Measurements from ENCODE around the gene ZNF200.
"Not testable (repeated sequence)": the region's sequence is repeated elsewhere in the genome, so short reads cannot be mapped to it uniquely, and the experiment has no call there.

Gene ZNF200

DNA sequence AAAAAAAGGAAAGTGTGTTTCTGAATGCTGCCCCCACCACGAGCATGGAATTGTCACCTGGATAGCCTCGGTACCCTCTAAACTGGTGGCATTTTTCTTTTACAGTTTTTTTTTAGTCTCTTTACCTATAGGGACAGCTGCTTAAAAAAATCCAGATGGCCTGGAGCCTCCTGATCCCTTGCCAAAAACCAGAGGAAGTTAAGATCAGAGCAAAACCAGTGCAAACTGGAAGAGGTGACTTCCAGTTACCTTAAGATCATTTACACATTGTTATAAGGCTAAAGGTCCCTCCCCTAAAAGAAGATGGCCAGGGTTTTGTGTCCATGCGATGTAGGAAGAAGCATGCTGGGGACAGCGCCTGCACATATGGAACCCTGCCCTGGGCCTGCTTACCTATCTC, 18.0 kb upstream of the ZNF200 start:
- DNase-seq: no peak

DNA sequence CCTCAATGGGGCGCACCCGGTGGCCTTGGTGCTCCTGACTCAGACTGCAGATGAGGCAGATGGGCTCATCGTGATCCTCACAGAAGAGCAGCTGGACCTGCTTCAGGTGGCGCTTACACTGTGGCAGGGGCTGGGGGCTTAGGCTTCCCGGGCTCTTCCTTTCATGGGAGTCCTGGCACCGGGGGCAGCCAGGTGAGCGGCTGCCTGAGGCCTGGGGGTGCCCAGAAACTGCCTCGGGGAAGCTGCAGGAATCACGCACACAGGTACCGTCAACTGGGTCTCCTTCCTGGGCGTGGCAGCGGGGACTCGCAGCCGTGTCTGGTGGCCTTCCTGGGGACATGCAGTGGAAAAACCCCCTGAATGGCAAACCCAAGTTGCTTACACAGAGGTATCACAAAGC, 14.5 kb upstream of the ZNF200 start:
- DNase-seq: no peak

DNA sequence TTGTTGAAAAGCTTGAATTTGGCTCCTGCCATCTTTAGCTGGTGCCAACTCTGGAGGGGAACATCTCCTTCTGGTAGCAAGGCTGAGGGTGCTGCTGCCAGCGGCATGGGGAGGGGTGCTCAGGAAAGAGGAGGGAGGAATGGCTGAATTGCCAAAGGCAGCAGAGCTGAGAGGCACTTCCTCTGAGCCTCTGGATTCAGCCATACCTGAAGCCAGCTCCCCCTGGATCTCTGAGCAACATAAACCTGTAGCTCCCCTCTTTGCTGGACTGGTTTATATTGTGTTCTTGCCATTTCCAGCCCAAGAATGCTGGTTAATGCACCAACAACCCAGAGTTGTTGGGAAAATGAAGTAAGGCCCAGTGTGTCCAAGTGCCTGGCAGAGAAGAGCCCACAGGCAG, 14.1 kb upstream of the ZNF200 start:
- no peak for DNase-seq

DNA sequence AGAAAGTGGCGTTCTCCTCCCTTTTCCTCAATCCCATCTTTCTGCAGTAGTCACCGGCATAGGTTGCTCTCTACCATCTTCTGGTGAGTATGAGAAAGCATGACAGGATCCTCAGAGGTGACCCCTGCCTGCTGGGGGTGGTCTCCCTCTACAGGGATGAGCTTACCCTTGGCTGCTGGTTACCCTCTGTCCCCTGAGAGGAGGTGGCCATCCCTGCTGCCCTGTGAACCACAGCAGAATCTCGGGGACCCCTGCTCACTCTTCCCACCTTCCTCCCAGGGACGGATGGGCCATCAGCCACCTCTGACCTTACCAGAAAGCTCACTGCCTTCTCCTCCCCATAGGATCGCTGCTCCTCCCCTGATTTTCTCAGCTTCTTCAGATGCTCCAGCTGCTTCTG, 13.6 kb upstream of the ZNF200 start:
- DNase-seq: no peak

DNA sequence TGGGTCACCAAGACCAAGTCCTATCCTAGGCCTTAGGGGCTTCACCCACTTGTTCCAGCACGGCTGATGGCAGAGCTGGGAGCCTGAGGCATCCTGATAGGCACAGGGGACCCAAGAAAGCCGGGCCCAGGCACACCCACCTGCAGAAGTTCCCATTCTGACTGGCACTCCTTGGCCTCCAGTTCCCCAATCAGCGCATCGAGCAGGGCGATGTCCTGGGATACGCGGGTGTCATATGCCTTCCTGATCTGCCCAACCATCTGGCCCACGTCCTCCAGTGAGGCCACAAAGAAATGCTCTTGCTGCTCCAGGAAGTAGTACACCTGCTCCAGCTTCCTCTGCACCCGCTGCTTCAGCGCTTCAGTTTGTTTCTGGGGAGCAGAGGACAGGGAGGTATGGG, 11.9 kb upstream of the ZNF200 start:
- DNase-seq: no peak

DNA sequence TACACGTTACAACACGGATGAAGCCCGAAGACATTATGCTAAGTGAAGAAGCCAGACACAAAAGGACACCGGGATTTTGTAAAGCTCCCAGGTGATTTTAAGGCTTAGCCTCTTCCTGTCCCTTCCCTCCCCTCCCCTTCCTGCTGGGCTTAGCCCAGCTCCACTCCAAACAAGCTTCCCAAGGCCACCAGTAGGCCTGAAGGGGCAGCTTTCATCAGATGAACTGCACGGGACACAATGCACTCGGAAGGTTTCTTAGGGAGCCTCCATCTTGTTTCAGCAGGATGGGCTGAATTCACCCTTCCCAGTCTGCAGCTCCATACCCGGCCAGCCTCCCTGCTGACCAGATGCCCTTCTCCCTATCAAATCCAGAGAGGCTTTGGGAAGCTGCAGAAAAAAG, 11.0 kb upstream of the ZNF200 start:
- DNase-seq: no peak

DNA sequence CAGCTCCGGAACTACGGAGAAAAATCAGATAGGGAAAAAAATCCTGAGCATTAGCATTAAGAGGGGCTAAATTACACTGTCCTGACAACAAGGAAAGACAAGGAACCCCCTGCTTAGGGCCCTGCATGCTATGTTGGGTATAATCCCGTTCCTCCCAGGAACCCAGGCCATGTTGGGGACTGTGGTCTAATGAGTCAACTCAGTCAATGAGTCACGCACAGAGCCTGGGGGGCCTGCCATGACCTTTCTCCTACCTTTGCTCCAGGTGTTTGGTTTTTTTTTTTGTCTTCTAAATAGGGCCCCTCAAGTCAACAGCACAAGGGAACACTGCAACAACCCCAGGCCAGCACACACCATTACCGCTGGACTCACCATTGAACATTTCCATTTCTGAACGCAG, 8.9 kb upstream of the ZNF200 start:
- DNase-seq: no peak

DNA sequence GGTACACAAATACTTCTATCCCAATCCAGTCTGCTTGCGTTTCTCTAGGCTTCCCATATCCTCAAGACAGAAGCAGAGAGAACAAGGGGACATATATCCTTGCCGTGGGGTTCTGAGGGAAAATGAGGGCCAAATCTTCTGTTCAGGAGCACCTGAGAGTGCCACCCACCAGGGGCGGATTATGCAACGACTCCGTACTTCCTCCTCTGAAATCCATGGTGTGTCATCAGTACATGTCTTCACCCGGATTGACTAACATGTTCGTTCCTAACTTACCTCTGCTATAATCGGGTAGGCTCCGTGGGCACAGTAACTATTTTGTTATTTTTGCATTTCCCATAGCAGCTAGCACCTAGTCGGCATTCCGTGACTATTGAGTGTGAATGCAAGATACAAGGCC, 7.8 kb upstream of the ZNF200 start:
- no peak for DNase-seq

DNA sequence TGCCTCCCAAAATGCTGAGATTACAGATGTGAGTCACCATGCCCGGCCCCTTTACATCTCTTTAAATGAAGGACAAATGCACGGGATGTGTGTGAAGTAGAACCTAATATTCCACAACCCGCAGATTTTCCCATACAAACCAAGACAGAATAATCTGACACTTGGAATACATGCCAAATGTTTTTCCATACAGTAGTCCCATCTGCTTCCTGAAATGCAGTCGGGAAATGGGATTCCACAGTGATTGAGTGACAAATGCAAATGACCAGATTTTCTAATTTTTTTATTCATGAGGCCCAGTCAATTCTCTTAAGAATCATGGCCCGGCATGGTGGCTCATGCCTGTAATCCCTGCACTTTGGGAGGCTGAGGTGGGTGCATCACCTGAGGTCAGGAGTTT, 6.8 kb upstream of the ZNF200 start:
- DNase-seq: no peak

DNA sequence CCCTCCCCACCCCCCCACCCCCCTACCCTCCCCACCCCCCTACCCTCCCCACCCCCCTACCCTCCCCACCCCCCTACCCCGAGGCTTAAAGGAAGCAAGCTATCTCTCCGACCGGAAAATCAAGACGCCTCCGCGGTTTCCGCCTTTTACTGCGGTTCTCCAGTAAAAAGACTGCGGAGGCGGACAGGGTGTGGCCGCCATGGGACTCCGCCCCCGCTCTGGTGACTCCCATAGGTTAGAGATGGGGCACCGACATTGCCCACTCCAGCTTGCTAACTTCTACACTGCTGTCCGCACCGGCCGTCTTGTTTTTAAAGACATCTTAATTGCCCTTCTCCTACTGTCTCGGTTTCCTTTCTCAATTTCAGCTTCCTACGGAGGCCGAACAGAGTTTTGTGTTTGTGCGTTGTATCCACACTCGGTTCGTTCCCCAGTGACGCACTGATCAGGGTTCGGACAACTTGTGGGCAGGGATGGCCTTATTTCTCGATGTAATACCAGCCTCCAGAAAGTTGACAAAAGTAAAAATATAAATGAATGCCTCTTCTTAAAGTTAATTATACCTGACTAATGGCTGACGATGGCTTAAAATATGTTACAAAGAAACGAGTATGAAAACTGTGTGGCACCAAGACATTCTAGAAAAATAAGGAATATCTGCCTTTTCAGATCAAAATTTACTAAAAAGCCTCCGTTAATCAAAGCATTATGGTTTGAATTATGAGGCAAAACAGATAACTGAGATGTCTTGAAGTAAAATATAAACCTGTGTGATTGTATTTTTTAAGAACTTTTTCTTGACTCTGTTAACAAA, 1.1 kb upstream of the ZNF200 start:
- no peak for DNase-seq

DNA sequence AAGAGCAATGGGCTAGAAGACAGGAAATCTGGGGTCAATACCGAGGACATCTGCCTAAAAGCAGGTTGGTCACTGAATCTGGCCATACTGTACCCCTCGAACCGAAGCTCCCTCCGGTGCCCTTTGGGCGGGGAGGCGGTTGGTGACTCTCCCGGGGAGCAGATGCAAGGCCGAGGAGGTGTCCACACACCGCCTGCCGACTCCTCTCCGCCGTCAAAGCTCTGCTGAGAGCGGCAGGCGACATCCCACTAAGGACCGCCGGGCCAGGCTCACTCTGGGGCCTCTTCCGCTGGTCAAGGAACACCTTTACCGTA, 458 bp downstream of the ZNF200 start:
- DNase-seq: no peak

DNA sequence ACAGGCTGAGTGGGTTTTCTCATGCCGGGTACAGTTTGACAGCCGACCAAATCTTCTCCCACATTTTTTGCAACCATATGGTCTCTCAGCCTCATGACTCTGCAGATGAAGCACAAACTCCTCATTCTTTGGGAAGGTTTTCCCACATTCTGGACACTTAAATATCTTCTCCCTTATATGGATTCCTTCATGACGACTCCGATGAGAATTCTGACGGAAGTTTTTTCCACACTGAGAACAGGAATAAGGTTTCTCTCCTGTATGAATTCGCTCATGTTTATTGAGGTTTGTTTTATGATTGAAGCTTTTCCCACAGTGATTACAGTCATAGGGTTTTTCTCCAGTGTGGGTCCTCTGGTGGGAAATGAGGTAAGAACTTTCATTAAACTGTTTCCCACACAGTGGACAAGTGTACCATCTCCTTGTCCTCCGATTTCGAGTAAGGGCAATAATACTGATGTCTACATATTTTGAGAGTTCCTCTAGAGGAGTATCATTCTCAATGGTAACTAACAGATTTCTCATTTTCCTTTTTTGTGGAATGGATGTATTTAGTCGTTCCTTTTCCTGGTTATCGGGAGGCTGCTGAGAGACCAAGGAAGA, 10.9 kb downstream of the ZNF200 start:
- no peak for DNase-seq

DNA sequence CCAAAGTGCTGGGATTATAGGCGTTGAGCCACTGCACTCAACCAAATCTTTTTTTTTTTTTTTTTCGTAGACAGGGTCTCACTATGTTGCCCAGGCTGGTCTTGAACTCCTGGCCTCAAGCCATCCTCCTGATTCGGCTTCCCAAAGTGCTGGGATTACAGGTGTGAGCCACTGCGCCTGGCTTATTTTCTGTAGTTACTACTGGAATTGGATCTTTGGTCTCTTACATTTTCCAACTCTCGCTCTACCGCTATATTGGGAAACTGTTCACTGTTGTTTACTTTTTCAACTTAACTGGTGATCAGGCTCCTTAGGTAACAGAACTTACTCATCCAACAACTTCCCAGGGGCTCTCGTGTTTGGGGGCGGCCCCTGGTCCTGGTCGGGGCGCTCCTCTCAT, 14.1 kb downstream of the ZNF200 start:
- no peak for DNase-seq

DNA sequence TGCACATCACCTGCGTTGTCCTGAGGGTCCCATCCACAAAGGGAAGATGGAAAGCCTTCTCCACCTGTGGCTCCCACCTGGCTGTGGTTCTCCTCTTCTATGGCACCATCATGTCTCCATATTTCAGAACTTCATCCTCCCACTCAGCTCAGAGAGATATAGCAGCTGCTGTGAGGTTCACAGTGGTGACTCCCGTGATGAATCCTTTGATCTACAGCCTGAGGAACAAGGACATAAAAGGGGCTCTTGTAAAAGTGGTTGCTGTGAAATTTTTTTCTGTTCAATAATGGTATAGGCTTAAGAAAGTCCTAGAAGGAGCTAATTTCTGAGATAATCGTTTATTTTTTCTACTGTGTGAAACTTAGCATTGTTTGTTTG, 18.7 kb downstream of the ZNF200 start:
- no peak for DNase-seq

DNA sequence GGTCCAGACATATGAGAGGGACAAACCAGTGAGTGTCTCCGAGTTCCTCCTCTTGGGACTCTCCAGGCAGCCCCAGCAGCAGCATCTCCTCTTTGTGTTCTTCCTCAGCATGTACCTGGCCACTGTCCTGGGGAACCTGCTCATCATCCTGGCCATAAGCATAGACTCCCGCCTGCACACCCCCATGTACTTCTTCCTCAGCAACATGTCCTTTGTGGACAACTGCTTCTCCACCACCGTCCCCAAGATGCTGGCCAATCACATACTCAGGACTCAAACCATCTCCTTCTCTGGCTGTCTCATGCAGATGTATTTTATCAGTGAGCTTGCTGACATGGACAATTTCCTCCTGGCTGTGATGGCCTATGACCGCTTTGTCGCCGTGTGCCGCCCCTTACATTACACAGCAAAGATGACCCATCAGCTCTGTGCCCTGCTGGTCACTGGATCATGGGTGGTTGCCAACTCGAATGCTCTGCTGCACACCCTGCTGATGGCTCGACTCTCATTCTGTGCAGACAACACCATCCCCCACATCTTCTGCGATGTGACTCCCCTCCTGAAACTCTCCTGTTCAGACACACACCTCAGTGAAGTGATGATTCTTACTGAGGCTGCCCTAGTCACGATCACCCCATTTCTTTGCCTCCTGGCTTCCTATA, 19.2 kb downstream of the ZNF200 start:
- no peak for DNase-seq

DNA sequence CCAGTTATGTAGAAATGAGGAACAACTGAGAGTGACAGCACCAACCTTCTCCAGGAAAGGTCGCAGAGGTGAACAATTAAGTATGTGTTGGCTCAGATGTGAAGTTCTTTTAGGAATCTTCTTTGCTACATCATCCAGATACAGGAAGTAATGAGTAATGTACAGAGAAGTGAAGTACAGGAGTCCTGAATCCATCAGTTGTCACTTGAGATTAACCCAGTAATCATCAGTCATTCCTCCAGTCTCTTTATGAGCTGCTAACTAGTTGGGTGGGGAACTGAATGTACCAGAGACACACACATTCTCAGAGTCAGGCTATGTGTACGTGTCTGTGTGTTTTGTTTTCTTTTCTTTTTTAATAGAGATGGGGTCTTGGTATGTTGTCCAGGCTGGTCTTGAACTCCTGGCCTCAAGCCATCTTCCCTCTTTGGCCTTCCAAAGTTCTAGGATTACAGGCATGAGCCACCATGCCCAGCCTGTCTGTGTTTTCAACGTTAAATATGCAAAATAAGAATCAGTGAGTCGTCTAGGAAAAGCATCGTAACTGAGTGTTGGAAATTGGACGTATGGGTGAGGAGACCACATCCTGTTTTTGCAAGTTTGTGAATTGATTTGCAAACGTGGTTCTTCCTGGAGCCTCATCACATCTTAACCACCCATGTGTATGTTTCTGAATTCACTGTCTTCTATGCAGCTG, 19.9 kb downstream of the ZNF200 start:
- no peak for DNase-seq

DNA sequence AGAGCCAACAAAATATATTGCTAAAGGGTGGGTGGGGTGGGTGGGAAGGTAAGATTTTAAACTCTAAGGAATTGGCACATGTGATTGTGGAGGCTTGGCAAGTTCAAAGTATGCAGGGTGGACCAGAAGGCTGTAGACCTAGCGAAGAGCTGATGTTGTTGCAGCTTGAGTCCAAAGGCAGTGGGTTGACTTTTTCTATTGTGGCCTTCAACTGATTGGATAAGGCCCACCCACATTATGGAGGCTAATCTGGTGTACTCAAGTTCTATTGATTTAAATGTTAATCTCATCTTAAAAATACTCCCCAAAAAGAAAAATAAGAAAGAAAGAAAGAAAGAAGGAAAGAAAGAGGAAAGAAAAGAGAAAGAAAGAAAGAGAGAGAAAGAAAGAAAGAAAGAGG, 22.4 kb downstream of the ZNF200 start:
- DNase-seq: no peak

DNA sequence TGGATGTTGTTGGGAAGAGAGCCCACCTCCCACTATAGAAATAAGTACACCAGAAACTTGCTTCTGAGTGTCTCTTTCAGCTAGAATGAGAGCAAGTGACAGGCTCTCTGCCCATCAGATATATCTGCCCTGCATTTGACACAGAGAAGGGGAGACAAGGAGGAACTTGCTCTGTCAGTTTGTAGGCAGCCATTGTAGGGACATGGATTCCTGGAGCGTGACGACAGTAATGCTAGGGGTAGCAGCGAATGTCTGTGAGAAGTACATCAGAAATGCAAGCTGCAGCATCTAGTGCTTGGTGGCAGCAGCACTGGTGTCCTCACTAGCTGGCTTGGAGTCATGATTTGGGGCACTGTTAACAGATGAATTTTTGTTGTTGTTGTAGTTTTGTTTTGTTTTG, 23.0 kb downstream of the ZNF200 start:
- no peak for DNase-seq

DNA sequence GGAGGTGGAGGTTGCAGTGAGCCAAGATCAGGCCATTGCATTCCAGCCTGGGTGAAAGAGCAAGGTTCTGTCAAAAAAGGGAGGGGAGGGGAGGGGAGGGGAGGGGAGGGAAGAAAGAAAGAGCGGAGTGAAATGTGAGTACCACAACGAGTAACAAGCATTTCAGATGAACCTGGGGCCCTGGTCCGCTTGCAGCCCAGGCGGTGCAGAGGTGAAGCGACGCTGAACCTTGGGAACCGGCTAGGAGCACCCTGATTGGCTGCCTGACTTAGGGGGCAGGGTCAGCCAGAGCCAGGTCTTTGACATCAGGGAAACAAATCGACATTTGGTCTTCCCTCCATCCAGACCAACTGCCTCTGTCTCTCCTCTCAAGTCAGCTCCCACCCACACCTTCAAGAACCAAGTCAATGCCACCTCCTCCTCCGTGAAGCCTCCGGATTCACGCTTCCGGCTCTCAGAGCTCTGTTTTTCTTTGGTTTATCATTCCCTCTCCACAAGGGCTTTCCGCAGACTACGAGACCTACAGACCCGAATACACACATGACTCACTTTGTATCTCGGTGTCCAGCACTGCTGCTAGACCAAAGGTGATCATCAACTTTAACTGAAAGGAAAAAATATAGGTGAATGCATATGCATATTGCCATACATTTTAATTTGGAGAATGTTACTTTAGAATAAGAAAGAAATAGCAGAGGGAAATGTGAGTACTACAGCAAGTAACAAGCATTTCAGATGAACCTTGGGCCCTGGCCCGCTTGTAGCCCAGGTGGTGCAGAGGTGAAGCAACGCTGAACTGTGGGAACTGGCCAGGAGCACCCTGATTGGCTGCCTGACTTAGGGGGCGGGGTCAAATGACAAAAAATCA, 27.6 kb downstream of the ZNF200 start:
- DNase-seq: no peak

DNA sequence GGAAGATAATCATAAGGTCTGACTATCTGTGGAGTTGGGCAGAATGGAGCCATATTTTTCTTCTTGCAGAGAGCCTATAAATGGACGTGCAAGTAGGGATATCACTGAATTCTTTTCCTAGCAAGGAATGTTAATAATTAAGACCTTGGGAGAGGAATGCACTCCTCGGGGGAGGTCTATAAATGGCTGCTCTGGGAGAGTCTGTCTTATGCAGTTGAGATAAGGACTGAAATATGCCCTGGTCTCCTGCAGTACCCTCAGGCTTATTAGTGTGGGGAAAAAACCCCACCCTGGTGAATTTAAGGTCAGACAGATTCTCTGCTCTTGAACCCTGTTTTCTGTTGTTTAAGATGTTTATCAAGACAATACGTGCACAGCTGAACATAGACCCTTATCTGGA, 29.0 kb downstream of the ZNF200 start:
- not testable (repeated sequence) for DNase-seq

DNA sequence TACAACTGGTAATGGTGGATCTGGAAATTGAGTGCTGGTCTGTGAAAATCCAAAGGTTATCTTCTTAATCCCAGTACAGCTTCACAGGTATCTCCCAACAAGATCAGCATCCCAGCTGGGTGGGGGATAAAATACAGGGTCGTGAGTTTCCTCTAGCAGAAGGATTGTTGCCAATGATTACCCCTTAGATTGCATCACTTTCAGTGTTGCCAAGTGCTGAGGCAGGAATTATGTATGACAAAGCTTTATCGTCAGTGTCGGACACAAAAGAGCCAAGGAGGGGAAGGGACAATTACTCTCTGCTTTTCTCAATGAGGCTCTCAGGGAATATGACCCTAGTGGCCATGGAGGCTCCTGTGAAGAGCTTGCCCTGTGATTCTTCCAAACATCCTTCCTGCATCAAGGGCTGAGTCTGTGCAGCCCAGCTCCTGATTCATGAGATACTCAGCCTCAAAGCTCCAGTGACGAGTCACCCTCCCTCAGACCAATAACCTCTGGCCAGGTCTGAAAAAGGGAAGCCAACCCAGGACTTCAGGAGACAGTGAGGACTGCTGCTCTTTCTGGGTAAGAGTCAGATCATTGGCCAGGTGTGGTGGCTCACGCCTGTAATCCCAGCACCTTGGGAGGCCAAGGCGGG, 31.9 kb downstream of the ZNF200 start:
- DNase-seq: no peak

DNA sequence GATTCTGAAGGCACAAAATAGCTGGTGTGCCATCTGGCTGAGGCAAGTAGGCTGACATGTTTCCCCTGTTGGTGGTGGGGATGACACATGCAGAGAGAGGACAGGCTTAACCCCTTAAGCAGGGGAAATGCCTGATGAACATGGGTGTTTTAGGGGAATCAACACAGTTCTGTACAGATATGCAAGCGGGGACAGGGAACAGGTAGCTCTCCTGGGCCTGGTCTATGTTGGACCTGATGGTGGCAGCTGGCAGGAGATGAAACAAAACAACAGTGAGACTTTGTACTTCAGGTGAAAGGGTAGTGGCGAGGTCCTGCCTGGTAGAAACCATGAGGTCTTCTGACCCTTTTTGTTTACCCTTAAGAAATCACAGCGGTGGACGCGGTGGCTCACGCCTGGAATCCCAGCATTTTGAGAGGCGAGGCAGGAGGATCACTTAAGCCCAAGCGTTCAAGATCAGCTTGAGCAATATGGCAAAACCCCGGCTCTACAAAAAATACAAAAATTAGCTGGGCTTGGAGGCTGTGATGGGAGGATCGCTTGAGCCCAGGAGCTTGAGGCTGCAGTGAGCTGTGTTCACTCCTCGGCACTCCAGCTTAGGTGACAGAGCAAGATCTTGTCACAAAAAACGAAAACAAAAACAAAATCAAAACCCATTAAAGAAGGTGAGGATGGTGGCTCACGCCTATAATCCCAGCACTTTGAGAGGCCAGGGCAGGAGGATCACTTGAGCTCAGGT, 36.5 kb downstream of the ZNF200 start:
- DNase-seq: no peak

Measured in SHP77 (cell line).